Skeletal muscle tissue (tissue), 4 donors: ENCODE data around the gene DNAJC15. TPM values are rescaled to one million over a fixed set of nuclear protein-coding genes. Genes with fewer than 3 reads are reported as not detected.

Source experiments
- H3K27ac ChIP-seq: one replicate; pipeline ENCODE4 v1.7.0; 2013; ENCODE audit warnings: mild to moderate bottlenecking, low read depth, low read length, inconsistent platforms
- H3K27me3 ChIP-seq, 3 donors: one replicate each; pipeline ENCODE4 v1.7.0; 2013; ENCODE audit warnings: low read length in 3 of 3; ENCODE audit not compliant: control insufficient read depth in 3 of 3, insufficient read depth in 3 of 3
- H3K36me3 ChIP-seq, 3 donors: one replicate each; pipeline ENCODE4 v1.7.0; 2013; ENCODE audit warnings: low read length in 3 of 3; ENCODE audit not compliant: control insufficient read depth in 3 of 3, insufficient read depth in 3 of 3
- H3K4me1 ChIP-seq, 3 donors: one replicate each; pipeline ENCODE4 v1.7.0; 2013; ENCODE audit warnings: low read length in 3 of 3, mild to moderate bottlenecking in 3 of 3; ENCODE audit not compliant: control insufficient read depth in 3 of 3, insufficient read depth in 3 of 3
- H3K4me3 ChIP-seq, 3 donors: one replicate each; pipeline ENCODE4 v1.7.0; 2013; ENCODE audit warnings: low read length in 3 of 3
- H3K9ac ChIP-seq, 3 donors: one replicate each; pipeline ENCODE4 v1.7.0; 2013; ENCODE audit warnings: low read length in 3 of 3, mild to moderate bottlenecking in 3 of 3, moderate library complexity in 2 of 3, low read depth in 1 of 3
- H3K9me3 ChIP-seq, 3 donors: one replicate each; pipeline ENCODE4 v1.7.0; 2013; ENCODE audit warnings: low read length in 3 of 3; ENCODE audit not compliant: control insufficient read depth in 3 of 3
- total RNA-seq: library from RNA; depleted of rRNA; stranded (reverse); fragments of >200 nt; gene quantifications from one replicate; pipeline ENCODE4 v1.2.3, GENCODE V29; 2014
- donor health status: Osteomylitis.

DNAJC15 gene
- total RNA-seq, 1 donor from 2014 or later: 7.3 TPM

- Histone ChIP-seq H3K9ac (no peak overlapping the region), H3K27ac (no peak overlapping the region), H3K27me3 (peaks cover 0 to 7% (median 0%) of the 10 kb centered on the region in 3 donors), H3K36me3 (no peaks in the 10 kb centered on the region), H3K4me1 (peaks cover 0 to 3% (median 0%) of the 10 kb centered on the region in 3 donors), H3K4me3 (no peak overlapping the region), H3K9me3 (no peaks in the 10 kb centered on the region)
Observed at GRCh38 chr13:43114504-43114903, 91.1 kb downstream of the DNAJC15 start.

DNA sequence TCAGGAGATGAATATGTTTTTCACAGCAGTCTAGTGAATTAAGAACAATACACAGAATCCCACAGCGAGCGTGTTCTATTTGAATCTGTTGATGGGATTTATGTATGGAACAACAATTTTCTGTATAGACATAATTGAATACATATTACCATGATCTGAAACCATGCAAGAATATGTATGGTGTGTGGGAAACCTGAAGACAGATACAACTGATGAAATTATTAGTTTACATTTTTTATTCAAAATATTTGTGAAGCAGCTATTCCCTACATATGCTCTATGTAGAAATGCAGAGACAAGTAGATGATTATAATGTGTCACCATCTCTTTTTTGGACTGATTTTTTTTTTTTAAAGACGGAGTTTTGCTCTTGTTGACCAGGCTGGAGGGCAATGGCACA, 91.8 kb downstream of the DNAJC15 start:
- H3K4me3 ChIP-seq: no peak overlapping the region
- no peaks in the 10 kb centered on the region for H3K9me3 ChIP-seq
- peaks cover 0 to 9% (median 0%) of the 10 kb centered on the region in 3 donors for H3K27me3 ChIP-seq
- no peaks in the 10 kb centered on the region for H3K36me3 ChIP-seq
- no peak overlapping the region for H3K9ac ChIP-seq
- peaks cover 0 to 3% (median 0%) of the 10 kb centered on the region in 3 donors for H3K4me1 ChIP-seq
- H3K27ac ChIP-seq: no peak overlapping the region

GRCh38 chr13:43116242-43116641, 92.9 kb downstream of the DNAJC15 start:
- Histone ChIP-seq H3K27me3 (peaks cover 0 to 14% (median 4%) of the 10 kb centered on the region in 3 donors), H3K4me1 (peaks cover 0 to 3% (median 0%) of the 10 kb centered on the region in 3 donors), H3K27ac (no peak overlapping the region)

DNA sequence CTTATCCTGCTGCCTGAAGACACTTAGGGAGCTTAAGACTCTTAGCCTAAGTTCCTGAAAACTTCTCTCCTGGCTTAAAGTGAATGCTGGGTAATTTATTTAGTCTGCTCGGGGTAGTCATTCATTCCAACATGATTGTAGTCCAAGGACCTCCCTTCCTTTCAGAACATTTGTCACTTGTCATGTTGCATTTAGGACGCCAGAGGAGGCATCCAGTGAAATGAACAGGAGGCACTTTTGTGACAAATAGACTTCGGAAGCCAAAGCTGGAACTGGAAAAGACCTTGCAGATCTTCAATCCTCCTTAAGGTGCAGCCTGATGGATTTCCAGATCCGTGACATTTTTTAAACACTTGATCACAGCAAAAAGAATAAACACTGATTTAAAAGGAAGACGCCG, 95.1 kb downstream of the DNAJC15 start:
- no peak overlapping the region for H3K4me3 ChIP-seq
- H3K27me3 ChIP-seq: peaks cover 0 to 20% (median 4%) of the 10 kb centered on the region in 3 donors

More at GRCh38 chr13:43116242-43116641, 92.9 kb downstream of the DNAJC15 start:
- Histone ChIP-seq H3K9ac (no peak overlapping the region), H3K9me3 (no peaks in the 10 kb centered on the region), H3K36me3 (no peaks in the 10 kb centered on the region), H3K4me3 (no peak overlapping the region)

DNA sequence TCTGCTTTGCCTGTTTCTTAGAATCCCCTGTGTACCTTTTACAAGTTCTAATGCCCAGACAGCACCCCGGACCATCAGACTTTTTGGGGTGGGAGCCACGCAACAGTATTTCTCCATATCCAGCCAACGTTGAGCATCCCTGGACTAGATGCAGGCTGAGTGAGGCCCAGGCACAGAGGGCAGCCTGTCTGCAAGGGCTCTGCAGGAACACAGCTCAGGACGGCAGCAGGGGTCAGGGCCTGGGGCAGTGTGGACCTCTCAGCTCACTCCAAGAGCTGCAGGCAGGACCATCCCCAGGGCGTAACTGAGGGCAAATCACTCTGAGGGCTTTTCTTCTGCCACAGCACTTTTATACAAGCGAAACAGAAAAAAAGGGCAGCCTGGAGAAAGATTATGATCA, 95.8 kb downstream of the DNAJC15 start:
- Histone ChIP-seq H3K36me3 (no peaks in the 10 kb centered on the region), H3K4me1 (peaks cover 0 to 3% (median 0%) of the 10 kb centered on the region in 3 donors)

More for the DNA sequence above, 95.1 kb downstream of the DNAJC15 start:
- Histone ChIP-seq H3K4me1 (peaks cover 0 to 3% (median 0%) of the 10 kb centered on the region in 3 donors), H3K36me3 (no peaks in the 10 kb centered on the region), H3K9me3 (no peaks in the 10 kb centered on the region), H3K9ac (no peak overlapping the region), H3K27ac (no peak overlapping the region)

GRCh38 chr13:43122791-43123190, 99.4 kb downstream of the DNAJC15 start:
- peaks cover 0 to 5% (median 0%) of the 10 kb centered on the region in 3 donors for H3K4me1 ChIP-seq
- H3K27ac ChIP-seq: no peak overlapping the region
- no peak overlapping the region for H3K9ac ChIP-seq
- H3K9me3 ChIP-seq: no peaks in the 10 kb centered on the region
- H3K36me3 ChIP-seq: no peaks in the 10 kb centered on the region
- H3K4me3 ChIP-seq: no peak overlapping the region
- peaks cover 0 to 20% (median 4%) of the 10 kb centered on the region in 3 donors for H3K27me3 ChIP-seq

More for the DNA sequence above, 95.8 kb downstream of the DNAJC15 start:
- Histone ChIP-seq H3K27ac (no peak overlapping the region), H3K9me3 (no peaks in the 10 kb centered on the region), H3K9ac (no peak overlapping the region), H3K27me3 (peaks cover 0 to 20% (median 4%) of the 10 kb centered on the region in 3 donors), H3K4me3 (no peak overlapping the region)

- H3K9ac ChIP-seq: no peak overlapping the region
- peaks cover 0 to 20% (median 4%) of the 10 kb centered on the region in 3 donors for H3K27me3 ChIP-seq
- H3K4me3 ChIP-seq: no peak overlapping the region
- H3K27ac ChIP-seq: no peak overlapping the region
- H3K4me1 ChIP-seq: peaks cover 0 to 5% (median 0%) of the 10 kb centered on the region in 3 donors
- H3K36me3 ChIP-seq: no peaks in the 10 kb centered on the region
- H3K9me3 ChIP-seq: no peaks in the 10 kb centered on the region
Observed at GRCh38 chr13:43123856-43124255, 100.5 kb downstream of the DNAJC15 start.

GRCh38 chr13:43124490-43124889, 101.1 kb downstream of the DNAJC15 start:
- no peak overlapping the region for H3K9ac ChIP-seq
- H3K4me1 ChIP-seq: peaks cover 0 to 5% (median 0%) of the 10 kb centered on the region in 3 donors
- no peak overlapping the region for H3K27ac ChIP-seq

GRCh38 chr13:43126420-43126819, 103.0 kb downstream of the DNAJC15 start:
- Histone ChIP-seq H3K27ac (no peak overlapping the region), H3K4me1 (peaks cover 0 to 5% (median 0%) of the 10 kb centered on the region in 3 donors), H3K4me3 (no peak overlapping the region), H3K36me3 (no peaks in the 10 kb centered on the region), H3K9ac (no peak overlapping the region), H3K27me3 (peaks cover 0 to 6% (median 0%) of the 10 kb centered on the region in 3 donors), H3K9me3 (no peaks in the 10 kb centered on the region)

More at GRCh38 chr13:43124490-43124889, 101.1 kb downstream of the DNAJC15 start:
- Histone ChIP-seq H3K36me3 (no peaks in the 10 kb centered on the region), H3K27me3 (peaks cover 0 to 14% (median 4%) of the 10 kb centered on the region in 3 donors), H3K9me3 (no peaks in the 10 kb centered on the region), H3K4me3 (no peak overlapping the region)

DNA sequence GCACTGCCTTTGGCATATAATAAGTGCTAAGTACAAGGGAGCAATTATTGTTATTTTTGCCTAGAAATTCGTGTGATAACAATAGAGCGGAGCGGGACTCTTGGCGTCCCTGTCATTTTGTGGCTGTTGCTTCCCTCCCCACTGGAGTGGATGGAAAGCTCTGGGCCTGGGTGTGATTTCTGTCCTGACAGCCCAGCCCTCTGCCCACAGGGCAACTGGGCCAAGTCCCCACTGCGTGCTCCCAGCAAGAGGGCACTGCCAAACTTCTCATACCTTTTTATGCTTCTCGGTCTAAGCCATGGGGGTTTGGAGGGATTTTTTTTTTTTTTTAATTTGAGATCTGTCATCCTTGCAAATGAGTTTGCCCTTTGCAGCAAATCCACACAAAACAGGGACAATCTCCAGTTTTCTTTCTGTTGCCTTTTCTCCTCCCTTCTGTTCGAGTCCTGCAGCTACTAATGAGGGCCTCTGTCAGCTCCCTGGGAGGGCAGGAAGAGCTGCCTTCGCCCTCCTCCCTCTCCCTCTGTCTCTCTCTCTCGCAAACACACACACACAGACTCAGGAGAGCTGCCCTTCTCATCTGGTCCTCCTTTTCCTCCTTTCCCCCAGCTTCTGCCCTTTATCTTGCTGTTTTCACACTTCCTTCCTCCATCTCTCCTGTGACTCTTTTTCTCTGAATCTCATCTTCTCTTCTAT, 103.9 kb downstream of the DNAJC15 start:
- no peaks in the 10 kb centered on the region for H3K9me3 ChIP-seq
- no peak overlapping the region for H3K9ac ChIP-seq
- peaks cover 0 to 5% (median 0%) of the 10 kb centered on the region in 3 donors for H3K4me1 ChIP-seq
- no peak overlapping the region for H3K4me3 ChIP-seq
- peaks cover 0 to 4% (median 0%) of the 10 kb centered on the region in 3 donors for H3K27me3 ChIP-seq
- no peaks in the 10 kb centered on the region for H3K36me3 ChIP-seq
- no peak overlapping the region for H3K27ac ChIP-seq
